HG02678 (cell line): ENCODE results near the gene SLC25A31.

Experiments used
- ATAC-seq: cut with Tn5 transposase; IDR thresholded peaks from one replicate; pipeline ENCODE4 v1.9.1; 2021; ENCODE audit warnings: mild to moderate bottlenecking, moderate library complexity; ENCODE audit not compliant: unreplicated experiment

The SLC25A31 gene

GRCh38 chr4:127730142-127730913, at the start of gene SLC25A31:
TSS of gene SLC25A31 (plus strand) at chr4:127730400. CDS start at chr4:127730546, 146 bp downstream.
- no peak for ATAC-seq

DNA sequence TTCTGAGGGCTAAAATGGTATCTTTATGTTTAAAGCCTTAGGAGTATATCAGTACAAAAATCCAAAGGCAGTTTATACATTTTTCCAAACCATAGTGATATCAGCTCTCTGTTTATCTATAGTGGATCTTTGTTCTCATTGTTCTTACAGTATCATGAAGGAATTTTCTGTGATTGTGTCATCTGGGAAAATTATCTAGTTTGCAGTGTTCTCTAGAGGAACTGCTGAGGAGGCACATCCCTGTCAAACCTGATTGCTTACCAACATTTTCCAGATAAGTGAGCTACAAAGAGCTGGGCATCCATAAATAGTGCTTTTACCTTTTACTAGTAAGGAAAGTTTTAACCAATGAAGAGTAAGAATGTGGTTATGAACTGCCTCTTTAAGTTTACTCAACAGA, 44.9 kb upstream of the SLC25A31 start:
- ATAC-seq = no peak

DNA sequence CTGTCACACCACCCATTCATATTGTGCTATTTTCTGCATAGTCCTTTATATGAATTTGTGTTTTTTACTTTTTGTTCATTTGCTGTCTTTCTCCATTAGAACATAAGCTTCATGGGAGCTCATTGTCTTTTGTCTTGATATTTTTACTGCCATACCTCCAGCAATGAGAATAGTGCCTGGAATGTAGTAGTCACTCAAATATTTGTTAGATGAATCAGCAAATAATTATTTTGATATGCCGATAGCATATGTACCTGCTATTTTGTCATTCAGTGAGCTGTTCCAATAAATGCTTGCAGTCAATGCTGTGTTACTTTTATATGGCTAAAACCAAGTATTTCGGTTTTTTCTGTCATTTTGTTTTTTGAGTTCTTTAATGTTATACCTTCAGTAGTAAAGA, 43.5 kb upstream of the SLC25A31 start:
- ATAC-seq = no peak

DNA sequence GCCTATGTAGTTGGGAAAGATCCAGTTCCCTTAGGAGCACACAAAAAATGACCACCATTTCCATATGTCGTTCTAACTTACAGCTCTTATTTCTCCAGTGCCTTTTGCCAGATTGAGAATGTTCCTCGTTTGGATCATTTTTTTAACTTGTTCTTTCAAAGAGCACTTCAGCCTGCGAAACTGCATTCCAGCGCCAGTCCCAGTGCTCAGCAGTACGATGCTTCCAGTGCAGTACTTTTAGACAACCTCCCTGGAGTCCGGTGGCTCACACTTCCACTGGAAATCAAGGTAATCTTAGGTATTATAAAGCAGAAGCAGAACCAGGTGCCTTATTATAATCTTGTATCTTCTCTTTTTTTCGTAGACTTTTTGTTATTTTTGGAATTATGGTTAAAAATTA, 42.6 kb upstream of the SLC25A31 start:
- ATAC-seq = no peak

DNA sequence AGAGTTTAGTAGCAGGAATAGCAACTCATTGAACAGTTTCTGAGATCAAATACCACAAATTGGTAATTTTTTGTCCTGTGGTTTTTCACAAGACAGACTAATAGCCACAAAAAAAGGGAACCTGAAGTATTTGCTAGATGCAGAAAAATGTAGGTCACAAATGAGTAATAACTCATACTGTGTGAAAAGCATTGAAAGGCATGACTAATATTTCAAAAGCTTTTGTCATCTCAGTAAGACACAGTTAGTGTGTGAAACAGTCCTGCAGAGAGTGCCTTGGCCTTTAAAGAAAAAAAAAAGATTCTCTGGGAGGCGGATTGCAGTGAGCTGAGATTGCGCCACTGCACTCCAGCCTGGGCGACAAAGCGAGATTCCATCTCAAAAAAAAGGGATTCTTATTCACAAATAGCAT, 31.4 kb upstream of the SLC25A31 start:
- peak; percentile 99 for ATAC-seq

DNA sequence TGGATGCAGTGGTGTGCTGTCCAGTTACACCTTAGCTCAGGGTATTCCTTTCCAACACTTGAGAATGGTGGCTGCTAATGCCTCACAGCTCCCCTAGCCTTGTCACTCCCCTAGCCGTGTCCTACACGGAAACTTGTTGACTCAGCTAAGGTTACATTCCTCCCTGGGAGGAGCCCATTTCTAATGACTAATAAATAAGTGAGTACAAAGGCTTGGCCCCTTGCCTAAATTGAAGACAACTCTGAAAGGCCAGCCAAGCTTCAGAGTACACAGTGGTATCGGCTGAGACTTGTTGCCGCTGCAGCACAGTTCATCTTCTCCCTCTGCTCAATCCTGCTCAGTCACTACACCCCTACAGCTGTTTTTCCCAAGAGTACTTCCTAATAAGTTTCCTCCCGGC, 21.2 kb upstream of the SLC25A31 start:
- no peak for ATAC-seq

DNA sequence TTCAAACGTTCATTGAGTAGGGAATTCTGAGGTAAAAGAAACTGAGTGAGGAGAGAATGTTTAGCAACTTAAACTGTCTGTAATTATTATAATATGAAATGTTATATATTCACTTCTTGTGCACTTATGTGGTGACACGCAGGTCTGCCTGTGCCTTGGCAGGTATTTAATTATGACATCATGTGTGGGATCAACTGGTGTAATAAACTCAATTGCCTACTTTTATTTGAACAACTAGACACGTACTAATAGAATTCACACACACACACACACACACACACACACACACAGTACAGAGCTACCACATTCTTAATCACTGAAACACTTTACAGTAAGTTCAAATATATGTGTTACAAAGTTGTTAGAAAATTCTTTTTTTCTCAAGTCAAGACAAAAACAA, 20.7 kb upstream of the SLC25A31 start:
- no peak for ATAC-seq

DNA sequence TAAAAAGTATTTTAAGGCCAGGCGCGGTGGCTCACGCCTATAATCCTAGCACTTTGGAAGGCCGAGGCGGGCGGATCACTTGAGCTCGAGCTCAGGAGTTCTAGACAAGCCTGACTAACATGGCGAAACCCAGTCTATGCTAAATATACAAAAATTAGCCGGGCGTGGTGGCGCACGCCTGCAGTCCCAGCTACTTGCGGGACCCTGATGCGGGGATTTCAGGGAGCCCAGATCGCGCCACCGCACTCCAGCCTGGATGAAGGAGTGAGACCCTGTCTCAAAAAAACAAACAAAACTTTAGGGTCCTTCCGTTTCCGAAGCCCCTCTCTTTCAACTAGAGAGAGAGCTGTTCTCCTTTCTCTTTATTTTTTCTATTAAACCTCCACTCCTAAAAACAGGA, 1.2 kb downstream of the SLC25A31 start:
- ATAC-seq = no peak

- peak; percentile 90 for ATAC-seq
Measured at GRCh38 chr4:127732623-127733328, 2.6 kb downstream of the SLC25A31 start.

DNA sequence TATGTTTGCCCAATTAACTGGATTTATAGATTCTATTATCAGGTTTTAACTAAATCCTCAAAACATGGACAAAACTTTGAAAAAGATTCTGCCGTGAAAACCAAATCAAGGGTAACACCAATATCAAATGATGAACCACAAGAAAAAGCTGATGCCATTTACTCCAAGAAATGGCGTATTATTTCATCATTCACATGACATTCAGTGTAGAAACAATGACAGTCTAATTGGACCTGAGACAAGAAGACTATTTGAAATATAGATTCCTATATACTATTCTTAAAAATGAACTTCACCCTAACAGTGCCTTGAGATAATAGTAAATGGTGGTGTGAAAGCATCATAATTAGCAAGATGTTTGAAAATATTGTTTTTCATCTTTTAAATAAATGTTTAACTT, 4.8 kb downstream of the SLC25A31 start:
- ATAC-seq = no peak

DNA sequence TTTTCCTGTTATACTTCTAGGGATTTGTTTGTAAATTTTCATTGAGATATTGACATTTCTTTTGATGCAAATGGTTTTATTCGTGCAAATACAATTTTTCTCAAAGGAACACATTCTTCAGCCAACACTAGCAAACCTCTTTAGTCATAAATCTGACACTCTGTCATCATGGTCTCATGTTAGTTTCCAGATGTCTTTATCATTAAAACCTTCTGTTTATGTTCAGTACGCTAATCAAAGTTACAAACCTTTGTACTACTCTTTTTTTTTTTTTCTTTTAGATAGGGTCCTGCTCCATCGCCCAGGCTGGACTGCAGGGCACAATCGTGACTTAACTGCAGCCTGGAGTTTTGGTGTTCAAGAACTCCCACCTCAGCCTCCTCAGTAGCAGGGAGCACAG, 7.1 kb downstream of the SLC25A31 start:
- no peak for ATAC-seq

DNA sequence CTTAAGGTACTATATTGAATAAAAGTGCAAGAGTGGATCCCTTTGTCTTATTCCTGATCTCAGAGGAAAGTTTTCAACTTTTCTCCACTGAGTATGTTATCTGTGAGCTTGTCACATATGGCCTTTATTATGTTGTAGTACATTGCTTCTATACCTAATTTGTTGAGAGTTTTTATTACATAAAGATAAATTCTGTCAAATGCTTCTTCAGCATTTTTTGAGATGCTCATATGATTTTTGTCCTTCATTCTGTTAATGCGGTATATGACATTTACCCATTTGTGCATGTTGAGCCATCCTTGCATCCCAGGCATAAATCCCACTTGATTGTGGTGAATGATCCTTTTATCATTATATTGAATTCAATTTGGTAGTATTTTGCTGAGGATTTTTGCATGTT, 11.0 kb downstream of the SLC25A31 start:
- ATAC-seq = no peak

- ATAC-seq = no peak
Measured at GRCh38 chr4:127747883-127748282, 17.7 kb downstream of the SLC25A31 start.

GRCh38 chr4:127748957-127749356, 18.8 kb downstream of the SLC25A31 start:
- ATAC-seq = no peak

DNA sequence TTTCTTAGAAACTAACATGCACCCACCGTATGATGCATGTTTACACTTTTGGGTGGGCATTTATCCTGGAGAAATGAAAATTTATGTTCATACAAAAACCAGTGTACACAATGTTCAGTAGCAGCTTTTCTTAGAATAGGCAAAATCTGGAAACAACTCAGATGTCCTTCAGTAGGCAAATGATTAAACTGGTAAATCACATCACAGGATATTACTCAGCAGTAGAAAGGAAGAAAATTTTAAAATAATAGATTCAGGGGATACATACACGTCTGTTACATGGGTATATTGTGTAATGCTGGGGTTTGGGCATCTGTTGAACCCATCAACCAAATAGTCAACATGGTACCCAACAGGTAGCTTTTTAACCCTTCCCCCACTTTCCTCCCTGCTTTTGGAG, 26.7 kb downstream of the SLC25A31 start:
- ATAC-seq = no peak

DNA sequence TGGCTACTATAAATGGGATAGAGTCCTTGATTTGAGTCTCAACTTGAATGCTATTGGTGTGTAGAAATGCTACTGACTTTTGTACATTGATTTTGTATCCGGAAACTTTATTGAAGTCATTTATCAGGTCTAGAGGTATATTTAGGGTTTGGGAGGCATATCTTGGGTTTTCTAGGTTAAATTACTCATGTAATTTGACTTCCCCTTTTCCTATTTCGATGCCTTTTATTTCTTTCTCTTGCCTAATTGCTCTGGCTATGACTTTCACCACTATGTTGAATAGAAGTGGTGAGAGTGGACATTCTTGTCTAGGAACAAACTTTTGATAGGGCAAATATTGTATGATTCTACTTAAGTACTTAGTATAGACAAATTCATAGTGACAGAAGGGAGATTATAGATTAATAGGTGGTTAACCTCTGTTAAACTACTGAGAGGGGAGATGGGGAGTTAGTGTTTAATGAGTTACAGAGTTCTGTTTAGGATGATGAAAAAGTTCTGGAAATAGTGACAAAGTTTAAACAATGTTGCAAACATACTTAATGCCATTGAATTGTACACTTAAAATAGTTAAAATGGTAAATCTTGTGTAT, 29.1 kb downstream of the SLC25A31 start:
- ATAC-seq = peak; percentile 81

- no peak for ATAC-seq
Measured at GRCh38 chr4:127759893-127760292, 29.7 kb downstream of the SLC25A31 start.

DNA sequence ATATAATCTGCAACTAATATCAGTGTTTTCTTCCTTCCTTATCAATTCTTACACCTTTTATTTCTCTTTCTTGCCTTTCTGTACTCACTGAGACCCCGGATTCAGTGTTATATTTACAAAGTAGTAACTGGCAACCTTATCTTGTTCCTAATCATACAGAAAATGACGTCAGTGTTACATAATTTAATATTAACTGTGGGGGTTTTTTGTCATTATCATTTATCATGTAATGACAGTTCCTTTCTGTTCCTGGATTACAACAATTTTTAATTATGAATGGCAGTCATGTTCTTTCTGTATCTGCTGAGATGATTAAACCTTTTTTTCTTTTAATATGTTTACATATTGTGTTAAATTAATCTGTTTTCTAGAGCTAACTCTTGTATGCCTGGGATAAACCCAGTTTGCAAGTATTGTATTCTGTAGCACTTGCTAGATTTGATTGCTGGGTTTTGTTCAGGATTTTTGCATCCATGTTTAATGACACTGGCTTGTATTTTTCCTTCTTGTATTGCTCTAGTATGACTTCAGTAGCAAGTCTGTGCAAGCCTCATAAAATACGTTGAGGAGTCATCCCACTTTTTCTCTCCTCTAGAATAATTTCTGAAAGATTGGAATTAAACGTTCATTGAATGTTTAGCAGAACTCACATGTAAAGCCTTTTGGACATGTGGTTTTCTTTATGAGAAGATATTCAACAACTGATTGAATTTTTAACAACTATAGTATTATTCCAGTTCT, 41.5 kb downstream of the SLC25A31 start:
- no peak for ATAC-seq

GRCh38 chr4:127772769-127773671, 42.8 kb downstream of the SLC25A31 start:
- ATAC-seq = no peak

DNA sequence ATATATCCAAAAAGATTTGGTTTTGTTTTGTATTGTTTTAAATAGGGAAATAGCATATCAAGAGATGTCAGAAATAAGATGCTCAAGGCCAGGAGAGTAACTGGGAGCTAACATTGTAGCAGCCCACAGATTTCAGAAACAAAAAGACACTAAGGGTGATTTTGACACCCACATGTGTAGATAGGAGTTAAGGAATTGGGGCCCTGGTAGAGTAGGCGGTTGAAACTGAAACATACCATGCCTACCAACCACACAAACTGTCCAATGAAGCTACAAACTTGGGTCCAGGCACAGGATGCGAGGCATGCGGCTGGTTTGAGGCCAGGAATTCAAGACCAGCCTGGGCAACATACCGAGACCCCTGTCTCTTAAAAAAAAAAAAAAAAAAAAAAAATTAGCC, 45.6 kb downstream of the SLC25A31 start:
- no peak for ATAC-seq
